Esophagus muscularis mucosa (tissue), 4 donors: ENCODE results near the gene GNPAT.

Experiments used
- CTCF ChIP-seq, 3 experiments: fragments of 200-600 bp in 2 of 3; fragments of 450-650 bp in 1 of 3; sonication (generic) in 2 of 3; IDR thresholded peaks; one replicate each; pipeline ENCODE4 v1.5.1; 2017 to 2019; ENCODE audit warnings: antibody characterized with exemption in 3 of 3, mild to moderate bottlenecking in 2 of 3, moderate library complexity in 1 of 3
- EP300 ChIP-seq: sonication (generic); formaldehyde crosslinking; IDR thresholded peaks from one replicate; pipeline ENCODE4 v1.6.1; 2017; ENCODE audit warnings: antibody characterized with exemption
- POLR2A ChIP-seq: fragments of 450-650 bp; IDR thresholded peaks from one replicate; pipeline ENCODE4 v1.6.1; 2017; ENCODE audit warnings: antibody characterized with exemption, moderate library complexity, mild to moderate bottlenecking, low read depth

- TF ChIP-seq POLR2A (no peak), EP300 (no peak), CTCF (IDR thresholded peaks at IDR 0.05) (no peak)
Observed at GRCh38 chr1:231242516-231243198, 1.6 kb downstream of the GNPAT start.
